Thymus (tissue), 14 donors: ENCODE measurements around the gene CWC25. TPM values are rescaled to one million over a fixed set of nuclear protein-coding genes. Genes with fewer than 3 reads are reported as not detected.

Experiments used
- DNase-seq, 9 donors: peaks; one replicate each; pipeline ENCODE4 v3.0.0-alpha.2; 2013; ENCODE audit warnings: low spot score in 9 of 9, low read depth in 6 of 9, missing footprints in 1 of 9
- H3K27ac ChIP-seq, 2 donors: one replicate each; pipeline ENCODE4 v1.5.1; 2013; ENCODE audit warnings: control low read depth in 1 of 2, low read depth in 1 of 2, low read length in 1 of 2, mild to moderate bottlenecking in 1 of 2, moderate library complexity in 1 of 2
- H3K27me3 ChIP-seq, 2 donors: one replicate each; pipeline ENCODE4 v1.5.1; 2013; ENCODE audit warnings: low read length in 1 of 2; ENCODE audit not compliant: control insufficient read depth in 2 of 2, insufficient read depth in 1 of 2
- H3K36me3 ChIP-seq, 2 donors: one replicate each; pipeline ENCODE4 v1.5.1; 2013; ENCODE audit warnings: low read length in 1 of 2, mild to moderate bottlenecking in 1 of 2, moderate library complexity in 1 of 2; ENCODE audit not compliant: control insufficient read depth in 2 of 2, insufficient read depth in 2 of 2
- H3K4me1 ChIP-seq, 2 donors: one replicate each; pipeline ENCODE4 v1.5.1; 2013; ENCODE audit warnings: low read length in 2 of 2; ENCODE audit not compliant: control insufficient read depth in 2 of 2, insufficient read depth in 2 of 2
- H3K4me3 ChIP-seq, 2 donors: one replicate each; pipeline ENCODE4 v1.5.1; 2013; ENCODE audit warnings: low read length in 2 of 2, control low read depth in 1 of 2, mild to moderate bottlenecking in 1 of 2
- H3K9me3 ChIP-seq, 2 donors: one replicate each; pipeline ENCODE4 v1.5.1; 2013; ENCODE audit warnings: low read length in 1 of 2, mild to moderate bottlenecking in 1 of 2; ENCODE audit not compliant: control insufficient read depth in 2 of 2, insufficient read depth in 1 of 2
- WGBS: extraction: QIAGEN DNeasy Blood & Tissue Kit; methylation state at CpG from one replicate; pipeline ENCODE4 v1.1.7; 2013; 5-methylcytosine and 5-hydroxymethylcytosine counted together
- long read RNA-seq, 10 donors: transcript quantifications; one replicate each; lab custom pipeline, GENCODE V29; 2026
- polyA plus RNA-seq: library from polyadenylated mRNA; stranded (reverse); fragments of 200-250 nt; gene quantifications from one replicate; pipeline ENCODE4 v1.2.3, GENCODE V29; 2013
- total RNA-seq: library from RNA; stranded (reverse); fragments of 120-200 nt; gene quantifications from one replicate; pipeline ENCODE4 v1.2.4, GENCODE V29; 2013
- donor health status: healthy.

Gene CWC25
- total RNA-seq (18.7 TPM), polyA plus RNA-seq (36.2 TPM)
- long read RNA-seq, donor 1, partial matches to known transcripts, result 0 of 1 reads
- long read RNA-seq, donor 1, other reads (novel, unspliced or antisense), result 0 of 1 reads
- long read RNA-seq, donor 2, result 0 reads
- long read RNA-seq, donor 3, partial matches to known transcripts, result 0 of 3 reads
- long read RNA-seq, donor 3, other reads (novel, unspliced or antisense), result 0 of 3 reads
- long read RNA-seq, donor 4, partial matches to known transcripts, result 0 of 1 reads
- long read RNA-seq, donor 4, other reads (novel, unspliced or antisense), result 0 of 1 reads
- long read RNA-seq, donor 5, partial matches to known transcripts, result 17 of 21 reads
- long read RNA-seq, donor 5, other reads (novel, unspliced or antisense), result 0 of 21 reads
- long read RNA-seq, donor 6, partial matches to known transcripts, result 0 of 6 reads
- long read RNA-seq, donor 6, other reads (novel, unspliced or antisense), result 0 of 6 reads
- long read RNA-seq, donor 7, partial matches to known transcripts, result 80 of 80 reads
- long read RNA-seq, donor 7, other reads (novel, unspliced or antisense), result 0 of 80 reads
- long read RNA-seq, donor 8, partial matches to known transcripts, result 0 of 3 reads
- long read RNA-seq, donor 8, other reads (novel, unspliced or antisense), result 0 of 3 reads
- long read RNA-seq, donor 9, result 0 reads
- long read RNA-seq, donor 10, partial matches to known transcripts, result 0 of 3 reads
- long read RNA-seq, donor 10, other reads (novel, unspliced or antisense), result 0 of 3 reads

DNA sequence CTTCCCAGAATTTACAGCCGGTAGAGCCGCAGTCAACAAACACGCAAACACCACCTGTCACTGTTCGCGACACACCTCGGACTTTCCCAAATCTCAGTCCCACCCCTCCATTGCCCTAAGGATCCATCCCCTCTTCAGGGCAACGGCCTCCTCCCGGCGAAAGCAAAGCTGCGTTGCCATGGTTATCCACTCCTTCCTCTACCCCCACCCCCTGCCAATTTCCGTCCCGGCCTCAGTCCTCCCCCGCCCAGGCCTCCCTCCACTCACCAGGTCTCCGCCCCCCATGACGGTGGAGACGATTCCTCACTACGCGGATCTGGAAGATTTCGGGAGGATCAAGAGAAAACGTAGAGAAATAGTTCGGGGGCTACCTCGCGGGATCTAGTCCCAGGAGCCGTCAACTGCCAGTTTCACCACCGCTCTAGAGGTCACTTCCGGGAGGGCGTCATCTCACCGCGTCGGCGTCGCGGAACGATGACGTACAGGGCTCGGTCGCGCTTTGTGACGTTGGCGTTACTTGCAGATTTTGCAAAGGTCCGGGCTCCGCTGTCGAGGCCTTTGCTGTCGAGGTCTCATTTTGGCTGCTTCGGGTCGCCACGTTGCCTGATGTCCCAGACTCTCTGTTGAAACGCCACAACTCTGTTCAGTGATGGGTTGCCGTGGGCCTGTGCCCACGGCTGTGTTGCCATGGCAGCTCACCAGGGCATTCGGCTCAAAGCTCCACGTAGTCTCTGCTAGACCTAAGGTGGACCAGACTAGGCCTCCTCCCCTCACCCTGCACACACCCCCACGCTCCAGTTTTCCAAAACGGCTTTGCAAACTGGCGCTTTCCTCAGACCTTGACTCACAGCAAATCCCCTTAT is at the start of gene CWC25:
Gene CWC25 (minus strand): TSS at position 423 of the 863 bp plus-strand sequence. CDS start 138 bp downstream, at position 285.
- H3K27ac ChIP-seq, result peak within 1 kb of the TSS; percentile 96 to 99
- no peaks in the 10 kb centered on the region for H3K9me3 ChIP-seq
- DNase-seq, result peak; percentile 94 to 100 (median 98)
- 2% methylated on average over 55 of the region's 55 CpGs for WGBS
- H3K4me1 ChIP-seq, result peaks cover 9 to 22% of the 10 kb centered on the region in 2 donors
- H3K4me3 ChIP-seq, result peak within 1 kb of the TSS; percentile 88 to 96
- H3K36me3 ChIP-seq, result peaks cover 17 to 20% of the 10 kb centered on the region in 2 donors
- no peaks in the 10 kb centered on the region for H3K27me3 ChIP-seq

DNA sequence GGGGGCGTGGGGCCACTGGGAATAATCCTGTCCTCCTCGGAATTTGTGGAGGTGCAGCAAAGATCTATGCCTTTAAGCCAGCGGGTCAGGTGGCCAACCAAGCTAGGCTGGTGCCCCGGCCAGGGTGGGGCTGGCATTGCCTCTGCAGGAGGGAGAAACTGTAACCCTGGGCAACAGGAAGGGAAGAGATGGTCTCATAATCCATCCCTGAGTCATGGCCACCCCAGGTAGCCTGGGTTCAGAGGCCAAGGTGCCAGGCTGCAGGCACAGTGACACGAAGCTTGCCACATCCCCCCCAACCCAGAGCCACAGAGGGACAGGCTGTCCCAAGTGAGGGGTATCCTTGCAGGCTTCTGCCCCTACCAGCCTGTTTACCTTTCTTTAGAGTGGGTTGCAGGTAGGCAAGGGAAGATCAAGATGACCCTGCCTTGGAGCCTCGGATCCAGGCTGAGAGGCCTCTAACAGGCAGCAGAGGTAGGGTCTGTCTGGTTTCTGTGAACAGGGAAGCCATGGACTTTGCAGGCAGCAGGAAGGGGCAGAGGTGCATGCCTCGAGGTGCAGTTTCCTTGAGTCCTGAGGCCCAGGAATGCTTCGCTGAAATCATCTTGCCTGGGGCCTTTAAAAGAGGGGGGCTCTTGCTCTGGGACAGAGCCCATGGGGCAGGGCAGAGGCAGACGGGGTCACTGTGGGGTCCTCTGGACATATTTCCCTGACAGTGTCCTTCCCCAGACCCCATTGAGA is 48.7 kb upstream of the CWC25 start:
- Histone ChIP-seq H3K36me3 (peaks cover 12 to 22% of the 10 kb centered on the region in 2 donors), H3K27ac (peak overlapping the region in 1 of 2 donors; percentile 90), H3K4me3 (no peak overlapping the region), H3K4me1 (peaks cover 51 to 81% of the 10 kb centered on the region in 2 donors), H3K27me3 (no peaks in the 10 kb centered on the region), H3K9me3 (peaks cover 0 to 8% of the 10 kb centered on the region in 2 donors)
- WGBS, result 90% methylated on average over 9 of the region's 9 CpGs
- DNase-seq, result no peak

DNA sequence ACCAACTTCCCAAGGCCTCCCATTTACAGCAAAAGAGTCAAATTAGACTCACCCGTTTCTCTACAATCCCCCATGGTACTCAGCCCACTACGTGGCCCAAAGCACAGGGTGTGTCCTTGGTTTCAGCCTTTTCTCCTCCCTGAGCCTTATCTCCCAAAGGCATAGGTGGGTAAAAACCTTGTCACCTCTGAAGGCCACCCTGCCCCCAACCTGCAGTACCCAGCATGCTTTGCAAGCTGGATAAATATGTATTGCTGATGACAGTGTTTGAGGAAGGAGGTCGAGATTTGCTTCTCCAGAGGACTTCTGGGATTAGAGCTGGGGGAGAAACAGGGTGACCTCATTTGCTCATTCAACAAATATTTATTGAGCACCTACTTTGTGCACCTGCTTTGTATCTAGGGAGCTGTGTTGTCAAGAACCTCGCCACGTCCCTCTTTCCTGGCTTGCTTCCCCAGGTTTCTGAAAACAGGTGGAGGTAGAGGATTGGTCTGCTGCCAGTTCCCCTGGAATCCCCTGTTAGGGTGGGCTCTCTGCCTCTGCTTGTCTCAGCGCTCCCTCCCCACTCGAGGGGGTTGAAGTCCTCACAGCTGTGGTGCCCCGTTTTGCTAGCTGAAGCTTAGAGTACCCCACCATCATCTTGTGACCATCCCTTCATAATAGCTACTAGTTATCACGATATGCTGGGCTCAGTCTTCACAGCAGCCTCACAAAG is 47.7 kb upstream of the CWC25 start:
- 86% methylated on average over 9 of the region's 9 CpGs for WGBS
- Histone ChIP-seq H3K9me3 (peaks cover 0 to 8% of the 10 kb centered on the region in 2 donors), H3K36me3 (peaks cover 12 to 13% of the 10 kb centered on the region in 2 donors), H3K27me3 (no peaks in the 10 kb centered on the region), H3K4me1 (peaks cover 47 to 81% of the 10 kb centered on the region in 2 donors), H3K27ac (peak overlapping the region; percentile 76 to 90), H3K4me3 (no peak overlapping the region)
- no peak for DNase-seq

- no peak for DNase-seq
- Histone ChIP-seq H3K27me3 (no peaks in the 10 kb centered on the region), H3K27ac (peak overlapping the region; percentile 76 to 90), H3K4me1 (peaks cover 40 to 79% of the 10 kb centered on the region in 2 donors), H3K4me3 (peak overlapping the region; percentile 97 to 99), H3K9me3 (peaks cover 0 to 3% of the 10 kb centered on the region in 2 donors), H3K36me3 (peaks cover 12 to 13% of the 10 kb centered on the region in 2 donors)
- 78% methylated on average over 5 of the region's 5 CpGs for WGBS
Observed at GRCh38 chr17:38872027-38872511, 46.9 kb upstream of the CWC25 start.

GRCh38 chr17:38871247-38872015 is 46.3 kb upstream of the CWC25 start:
- 35% methylated on average over 11 of the region's 11 CpGs for WGBS
- peak overlapping the region; percentile 97 to 99 for H3K4me3 ChIP-seq
- peak in 2 of 9 donors; percentile 63 to 85 for DNase-seq
- peaks cover 37 to 73% of the 10 kb centered on the region in 2 donors for H3K4me1 ChIP-seq
- no peaks in the 10 kb centered on the region for H3K27me3 ChIP-seq
- peaks cover 12 to 13% of the 10 kb centered on the region in 2 donors for H3K36me3 ChIP-seq
- peak overlapping the region; percentile 90 to 99 for H3K27ac ChIP-seq
- H3K9me3 ChIP-seq, result no peaks in the 10 kb centered on the region

DNA sequence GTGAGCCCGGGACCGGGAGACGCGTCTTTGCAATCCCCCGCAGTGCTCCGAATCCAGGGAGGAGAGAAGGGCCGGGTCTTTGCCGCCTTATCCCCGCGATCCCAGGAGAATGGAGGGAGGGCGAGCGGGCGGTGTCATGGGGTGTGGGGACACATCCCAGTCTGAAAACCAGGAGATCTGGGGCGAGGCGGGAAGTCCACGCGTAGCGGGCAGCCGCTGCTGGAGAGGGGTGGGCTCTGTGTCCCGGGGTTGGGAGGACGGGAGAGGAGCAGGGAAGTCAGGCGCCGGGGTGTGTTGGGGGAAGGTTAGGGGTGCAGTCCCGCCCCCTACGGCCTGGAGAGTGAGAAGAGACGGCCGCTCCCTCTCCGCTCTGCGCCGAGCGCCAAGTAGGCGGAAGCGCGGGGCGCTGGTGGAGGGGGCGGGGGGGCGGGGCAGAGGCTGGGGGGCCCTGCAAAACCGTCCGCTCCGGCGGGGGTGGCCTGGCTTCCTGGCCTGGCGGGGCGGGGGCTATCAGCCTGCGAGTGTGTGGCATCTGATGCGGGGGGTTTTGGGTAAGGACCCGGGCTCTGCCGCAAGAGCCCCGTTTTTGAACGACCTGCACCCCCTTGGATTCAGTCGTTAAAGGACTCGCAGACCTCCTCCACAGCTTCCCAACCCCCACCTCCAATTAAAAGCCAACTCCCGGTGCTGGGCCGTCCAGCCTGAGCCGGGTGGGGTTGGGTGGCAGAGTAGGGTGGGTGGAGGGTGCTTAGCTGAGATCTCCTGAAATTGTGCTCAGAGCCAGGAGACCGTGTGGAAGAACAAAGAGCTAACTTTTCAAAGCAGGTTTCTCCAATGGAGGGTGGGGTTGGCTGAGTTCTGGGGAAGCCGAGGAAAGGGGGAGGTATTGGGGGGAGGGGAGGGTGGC is 45.4 kb upstream of the CWC25 start:
- peak overlapping the region; percentile 92 to 99 for H3K27ac ChIP-seq
- no peaks in the 10 kb centered on the region for H3K27me3 ChIP-seq
- no peaks in the 10 kb centered on the region for H3K9me3 ChIP-seq
- peaks cover 33 to 64% of the 10 kb centered on the region in 2 donors for H3K4me1 ChIP-seq
- peak in 2 of 9 donors; percentile 77 to 84 for DNase-seq
- peaks cover 12 to 13% of the 10 kb centered on the region in 2 donors for H3K36me3 ChIP-seq
- H3K4me3 ChIP-seq, result peak overlapping the region; percentile 97 to 99
- under 1% methylated on average over 56 of the region's 56 CpGs for WGBS
